Transverse colon (tissue), 4 donors: ENCODE data around the gene FGF6.

ENCODE experiments used
- CTCF ChIP-seq, 5 experiments: fragments of 200-600 bp in 3 of 5; fragments of 450-650 bp in 2 of 5; sonication (generic) in 3 of 5; IDR thresholded peaks; 1 replicate in 2 of 5; 2 replicates in 3 of 5; pipeline ENCODE4 v1.5.1; 2016 to 2017; ENCODE audit warnings: antibody characterized with exemption in 5 of 5, inconsistent platforms in 3 of 5, mild to moderate bottlenecking in 2 of 5, moderate library complexity in 1 of 5
- POLR2A ChIP-seq: fragments of 450-650 bp; IDR thresholded peaks from one replicate; pipeline ENCODE4 v1.6.1; 2016; ENCODE audit warnings: antibody characterized with exemption, mild to moderate bottlenecking, moderate library complexity
- POLR2AphosphoS5 ChIP-seq, 3 donors: sonication (generic); formaldehyde crosslinking; IDR thresholded peaks; one replicate each; pipeline ENCODE4 v1.6.1; 2016; ENCODE audit warnings: antibody characterized with exemption in 3 of 3

GRCh38 chr12:4420138-4420670 lies 25.4 kb downstream of the FGF6 start:
- TF ChIP-seq CTCF (IDR thresholded peaks at IDR 0.05) (no peak), POLR2AphosphoS5 (IDR thresholded peaks at IDR 0.05) (no peak), POLR2A (no peak)
